Medulla oblongata (tissue), 1 donor: ENCODE results near the gene SLC12A8.
A peak's percentile ranks its signal among the peaks of the same experiment; 100 is the strongest.

Experiments
- DNase-seq: peaks from one replicate; pipeline ENCODE4 v3.0.0-alpha.2; 2015; ENCODE audit errors: extremely low spot score

SLC12A8 gene

DNA sequence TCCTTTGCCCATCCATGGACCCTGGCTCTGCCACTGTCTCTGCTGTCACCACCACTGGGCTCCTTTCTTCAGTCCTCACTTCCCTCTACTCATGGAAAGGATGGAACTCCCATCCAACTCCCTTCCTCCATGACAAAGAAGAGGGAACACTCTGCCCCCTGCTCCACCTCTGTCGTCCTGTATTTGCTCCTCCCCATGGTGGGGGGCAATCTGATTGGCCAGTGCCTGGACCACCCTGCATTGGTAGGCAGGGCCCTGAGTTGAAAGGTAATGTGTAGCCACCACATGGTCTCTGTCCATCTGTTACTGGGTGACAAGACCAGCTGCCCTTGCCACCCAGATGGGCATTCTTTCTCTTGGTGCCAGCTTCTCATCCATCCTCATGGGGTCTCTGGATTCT, 136.1 kb downstream of the SLC12A8 start:
- DNase-seq, result no peak

DNA sequence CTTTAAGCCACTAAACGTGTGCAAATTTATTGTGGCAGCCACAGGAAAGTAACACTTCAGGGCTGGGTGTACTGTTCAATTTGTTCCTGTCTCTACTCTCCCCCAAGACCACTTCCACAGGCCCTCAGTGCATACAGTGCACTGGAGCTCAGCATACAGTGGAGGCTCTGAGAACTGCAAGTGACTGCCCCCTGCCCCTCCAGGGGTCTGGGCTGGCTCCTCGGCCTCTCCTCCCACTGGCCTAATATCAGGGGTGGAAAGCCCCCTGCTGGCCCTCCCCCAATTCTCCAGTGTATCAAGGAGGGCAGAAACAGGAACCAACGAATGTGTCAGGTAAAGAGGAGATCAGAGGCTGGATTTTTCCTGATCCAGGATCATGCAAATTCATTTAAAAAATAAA, 136.8 kb downstream of the SLC12A8 start:
- DNase-seq, result no peak

DNA sequence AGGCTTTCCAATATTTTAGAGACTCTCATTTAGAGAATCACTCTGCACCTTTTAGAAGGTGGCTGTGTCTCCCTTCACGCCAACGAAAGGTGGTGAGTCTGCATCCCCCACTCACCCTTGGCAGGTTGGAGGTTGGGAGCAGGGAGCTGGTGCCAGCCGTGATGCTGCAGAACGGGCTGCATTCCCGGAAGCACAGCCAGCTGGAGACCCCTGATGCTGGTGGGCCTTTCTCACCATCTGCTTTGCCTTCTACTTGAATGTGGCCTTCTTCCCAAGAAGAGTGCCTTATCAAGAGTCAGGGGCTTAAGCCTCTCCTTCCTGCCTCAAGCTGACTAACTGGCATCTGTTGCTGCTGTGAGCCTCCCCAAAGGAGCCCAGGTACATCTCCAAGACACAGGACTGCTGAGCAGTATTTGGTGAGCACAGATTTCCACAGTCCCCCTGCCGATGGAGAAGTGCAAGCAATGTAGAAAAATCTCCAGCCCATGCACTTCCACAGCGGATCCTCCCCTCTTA, 139.1 kb downstream of the SLC12A8 start:
- no peak for DNase-seq

DNA sequence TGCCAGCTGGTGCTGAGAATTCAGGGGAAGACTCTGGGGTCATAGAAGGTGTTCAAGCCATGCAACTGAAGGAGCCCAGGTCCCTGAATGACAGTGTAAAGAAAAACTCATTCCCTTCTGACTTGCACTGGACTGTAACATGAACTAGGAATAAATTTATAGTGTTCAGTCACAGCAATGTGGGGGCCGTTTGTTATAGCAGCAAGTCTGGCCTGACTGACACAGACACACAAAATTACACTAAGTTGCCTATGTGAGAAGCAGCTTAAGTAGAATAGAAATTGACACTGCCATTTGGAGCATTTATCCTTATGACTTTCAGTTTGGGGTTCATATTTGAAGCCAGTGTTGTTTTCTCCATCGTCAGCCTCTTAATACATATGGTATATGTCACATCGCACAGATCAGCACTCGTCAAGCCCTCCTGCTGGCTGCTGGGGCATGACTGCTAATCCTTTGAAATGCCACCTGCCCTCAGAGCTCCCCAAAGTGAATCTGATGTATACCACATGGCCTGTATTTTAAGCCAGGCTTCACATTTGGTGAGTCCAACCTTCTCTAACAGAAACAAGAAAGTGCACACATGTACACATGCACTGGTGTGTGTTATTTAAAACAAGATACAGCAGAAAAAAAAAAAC, 139.7 kb downstream of the SLC12A8 start:
- DNase-seq, result no peak

DNA sequence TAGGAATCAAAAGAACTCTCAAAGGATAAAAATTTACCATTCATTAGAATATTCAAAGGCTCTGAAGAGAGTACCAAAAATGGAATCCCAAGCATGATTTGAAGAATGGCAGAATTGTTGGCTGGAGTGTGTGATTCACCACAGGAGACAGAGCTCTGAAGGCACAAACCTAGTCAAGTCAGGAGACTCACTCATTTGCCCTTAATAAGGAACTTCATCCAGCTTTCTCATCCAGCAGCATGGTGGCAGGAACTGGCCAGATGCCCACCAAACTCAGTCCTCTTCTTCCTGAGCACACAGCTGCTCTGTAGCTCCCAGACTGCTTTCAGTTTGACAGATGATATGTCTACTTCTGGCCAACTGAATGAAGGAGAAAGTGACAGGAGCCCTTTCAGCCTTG, 140.2 kb downstream of the SLC12A8 start:
- DNase-seq, result peak; percentile 27

DNA sequence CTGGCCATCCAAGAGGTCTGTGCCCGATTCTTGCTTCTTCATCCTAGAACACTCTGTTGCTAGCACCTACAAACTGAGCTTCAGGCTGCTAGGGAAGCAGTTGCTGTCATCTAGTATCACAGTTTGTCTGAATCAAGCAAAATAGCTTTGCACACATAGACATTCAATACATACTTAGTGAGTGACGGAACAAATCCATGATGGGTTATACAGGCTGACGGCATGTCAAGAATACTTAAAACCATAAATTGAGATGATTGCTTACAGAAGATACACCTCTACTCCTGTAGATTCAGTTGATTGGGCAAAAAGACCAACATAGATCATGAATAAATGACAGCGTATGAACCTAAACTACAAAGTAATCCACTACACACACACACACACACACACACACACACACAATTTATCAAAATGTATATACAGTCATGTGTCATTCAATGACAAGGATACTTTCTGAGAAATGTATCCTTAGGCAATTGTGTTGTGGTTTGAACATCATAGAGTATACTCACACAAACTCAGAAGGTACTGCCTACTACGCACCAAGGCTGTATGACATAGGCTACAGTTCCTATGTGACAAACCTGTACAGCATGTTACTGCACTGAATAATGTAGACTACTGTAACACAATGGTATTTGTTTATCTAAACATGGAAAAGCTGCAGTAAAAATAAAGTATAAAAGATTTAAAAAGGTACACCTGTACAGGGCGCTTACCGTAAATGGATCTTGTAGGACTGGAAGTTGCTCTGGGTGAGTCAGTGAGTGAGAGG, 142.4 kb downstream of the SLC12A8 start:
- DNase-seq, result no peak

DNA sequence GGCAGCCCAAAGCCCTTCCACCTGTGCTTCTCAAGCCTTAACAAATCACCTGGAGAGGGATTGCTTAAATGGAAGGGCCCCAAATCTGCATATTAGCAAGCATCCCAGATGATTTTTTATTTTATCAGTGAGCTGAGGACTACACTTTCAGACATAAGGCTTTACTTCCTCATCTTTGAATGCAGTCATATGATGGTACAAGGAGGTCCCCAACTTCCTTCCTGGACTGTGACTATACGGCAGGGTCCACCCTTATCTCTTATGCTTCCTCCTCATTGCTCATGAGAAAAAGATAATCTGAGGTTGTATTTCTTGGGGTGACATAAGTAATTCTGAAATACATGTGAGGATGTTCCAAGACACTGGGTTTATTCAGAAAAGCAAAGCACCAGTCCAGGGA, 143.1 kb downstream of the SLC12A8 start:
- peak; percentile 67 for DNase-seq

DNA sequence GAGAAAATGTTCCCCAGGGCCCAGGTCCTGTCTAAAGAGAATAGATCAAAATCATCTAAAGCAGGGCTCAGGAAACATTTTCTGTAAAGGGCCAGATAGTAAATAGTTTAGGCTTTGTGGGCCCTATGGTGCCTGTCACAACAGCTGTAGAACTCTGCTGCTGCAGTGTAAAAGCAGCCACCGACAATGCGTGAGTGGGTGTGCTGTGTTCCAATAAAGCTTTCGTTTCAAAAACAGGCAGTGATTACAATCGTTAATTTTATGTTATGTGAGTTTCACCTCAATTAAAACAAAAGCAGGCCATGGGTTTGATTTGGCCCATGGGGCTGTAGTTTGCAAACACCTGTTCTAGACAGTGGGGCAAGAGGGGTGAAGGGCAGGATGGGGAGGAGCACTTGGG, 144.3 kb downstream of the SLC12A8 start:
- DNase-seq, result no peak

DNA sequence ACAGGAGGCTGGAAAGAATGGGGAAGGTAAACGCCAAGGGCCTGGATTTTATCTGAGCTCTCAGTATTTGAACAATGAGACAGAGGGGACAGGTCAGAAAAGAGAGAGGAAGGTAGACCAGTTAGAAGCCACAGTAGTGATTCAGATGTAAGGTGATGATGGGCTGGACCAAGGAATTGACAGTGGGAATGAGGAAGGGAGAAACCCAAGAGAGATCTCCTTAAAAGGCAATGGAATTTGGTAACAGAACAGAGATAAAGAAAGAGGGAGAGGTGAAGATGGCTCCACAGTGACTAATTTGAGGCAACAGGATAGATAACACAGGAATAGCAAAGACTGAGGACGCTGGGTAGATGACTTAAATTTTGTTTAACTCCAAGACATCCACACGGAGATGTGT, 145.3 kb downstream of the SLC12A8 start:
- no peak for DNase-seq

DNA sequence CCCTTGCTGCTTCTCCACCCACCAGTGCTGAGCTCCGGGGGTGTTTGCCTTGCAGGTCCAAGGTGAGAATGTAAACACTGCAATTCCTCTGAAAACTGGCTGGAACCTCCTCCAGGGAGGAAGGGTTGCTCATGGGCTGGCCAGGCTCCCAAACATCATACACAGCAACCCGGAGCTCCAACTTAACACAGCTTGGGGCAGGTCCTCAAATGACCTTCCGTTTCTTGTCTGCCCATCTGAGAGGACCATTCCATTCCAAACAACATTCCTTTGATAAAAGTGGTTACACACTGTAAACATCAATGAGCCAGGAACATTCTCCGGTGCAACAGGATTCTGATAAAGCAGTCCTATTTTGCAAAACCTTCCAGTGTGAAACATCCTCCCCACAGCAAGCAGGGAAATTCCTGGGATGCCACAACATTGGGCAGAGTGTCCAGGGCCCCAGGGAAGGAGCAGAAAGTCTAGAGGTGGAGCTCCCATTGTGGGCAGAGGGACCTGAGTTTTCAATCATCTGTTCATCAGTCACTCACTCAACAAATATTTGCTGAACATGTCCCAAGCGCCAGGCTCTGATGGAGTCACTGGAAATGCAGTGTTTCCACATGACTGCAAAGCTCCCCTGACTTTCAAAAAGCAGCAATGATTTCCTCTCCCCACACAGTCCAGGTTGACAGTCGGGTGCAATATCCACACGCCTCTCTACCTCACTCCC, 149.5 kb downstream of the SLC12A8 start:
- DNase-seq, result no peak

DNA sequence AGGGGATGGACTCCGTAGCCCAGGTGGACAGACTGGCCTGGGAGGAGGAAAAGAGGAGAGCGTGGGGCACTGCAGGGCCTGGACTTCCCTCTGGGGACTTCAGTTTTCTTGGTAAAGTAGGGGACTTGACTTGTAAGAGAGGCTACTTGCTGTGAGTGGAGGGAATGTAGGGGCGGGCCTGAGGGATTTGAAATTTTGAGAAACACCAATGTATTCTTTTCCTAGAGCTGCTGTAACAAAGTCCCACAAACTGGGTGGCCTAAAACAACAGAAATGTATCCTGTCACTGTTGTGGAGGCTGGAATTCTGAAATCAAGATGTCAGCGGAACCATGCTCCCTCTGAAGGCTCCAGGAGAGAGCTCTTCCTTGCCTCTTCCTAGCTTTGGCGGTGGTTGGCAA, 150.9 kb downstream of the SLC12A8 start:
- no peak for DNase-seq

DNA sequence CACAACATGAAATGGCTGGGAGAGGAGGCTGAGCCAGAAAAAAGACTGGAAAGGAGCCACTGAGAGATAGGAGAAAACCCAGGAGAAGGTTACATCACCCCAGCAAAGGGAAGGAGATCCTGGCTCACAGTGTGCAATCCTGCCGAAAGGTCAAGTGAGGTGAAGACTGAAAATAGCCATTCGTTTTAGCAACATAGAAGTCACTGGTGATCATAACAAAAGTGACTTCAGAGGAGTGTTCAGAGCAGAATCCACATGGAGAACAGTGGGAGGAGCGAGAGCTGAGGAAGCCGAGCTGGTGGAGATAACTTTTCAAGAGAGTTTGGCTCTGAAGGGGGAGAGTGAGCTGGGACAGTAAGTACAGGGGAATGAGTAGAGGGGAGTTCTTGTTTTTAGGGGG, 151.4 kb downstream of the SLC12A8 start:
- no peak for DNase-seq

DNA sequence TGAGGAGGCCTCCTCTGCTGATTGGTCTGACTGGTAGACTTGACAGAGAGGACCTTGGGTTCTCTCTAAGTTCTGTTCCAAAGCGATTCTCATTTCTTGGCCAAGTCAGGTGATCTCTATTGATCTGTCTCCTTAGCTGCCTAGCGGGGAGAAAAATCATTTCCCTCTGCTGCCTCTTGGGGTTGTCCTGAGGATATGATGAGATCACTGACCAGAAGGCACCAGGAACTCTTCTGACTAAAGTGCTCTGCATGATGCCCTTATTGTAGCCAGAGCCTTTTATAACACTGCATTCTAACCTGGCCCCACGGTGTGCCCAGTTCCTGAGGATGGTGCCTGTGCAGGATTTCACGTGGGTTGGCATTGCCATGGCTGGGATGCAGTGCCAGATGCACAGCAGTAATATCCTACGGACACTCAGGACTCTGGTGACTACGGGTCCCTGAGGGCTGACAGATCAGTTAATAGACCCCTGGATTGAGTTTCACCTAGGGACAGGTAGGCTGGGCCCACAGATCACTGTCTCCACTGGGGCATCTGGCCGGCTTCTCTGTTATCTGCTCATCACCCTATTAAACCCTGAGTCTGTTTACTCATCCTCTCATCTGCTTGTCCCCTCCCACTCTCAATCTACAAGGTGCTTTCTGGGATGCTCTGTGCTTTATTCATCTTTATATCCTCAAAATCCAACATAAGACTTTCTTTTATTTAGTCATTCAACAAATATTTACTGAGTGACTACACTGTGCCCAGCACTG, 152.9 kb downstream of the SLC12A8 start:
- DNase-seq, result no peak

DNA sequence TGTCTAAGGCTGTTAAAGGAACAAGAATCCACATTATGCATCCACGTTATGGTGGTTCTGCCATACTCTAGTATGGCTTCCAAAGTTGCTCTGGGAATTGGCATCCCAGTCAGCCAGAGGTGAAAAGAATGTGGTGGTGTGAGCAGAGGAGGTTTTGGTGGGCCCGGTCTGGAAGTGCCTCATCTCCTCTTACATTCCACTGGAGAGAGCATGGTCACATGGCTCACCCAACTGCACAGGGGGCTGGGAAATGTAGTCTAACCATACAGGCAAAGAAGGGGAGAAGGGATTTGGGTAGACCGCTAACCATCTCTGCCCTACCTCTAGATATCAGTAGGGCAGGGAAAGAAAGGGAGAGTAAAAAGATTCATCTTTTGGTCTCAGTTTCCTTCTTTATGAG, 153.6 kb downstream of the SLC12A8 start:
- no peak for DNase-seq

DNA sequence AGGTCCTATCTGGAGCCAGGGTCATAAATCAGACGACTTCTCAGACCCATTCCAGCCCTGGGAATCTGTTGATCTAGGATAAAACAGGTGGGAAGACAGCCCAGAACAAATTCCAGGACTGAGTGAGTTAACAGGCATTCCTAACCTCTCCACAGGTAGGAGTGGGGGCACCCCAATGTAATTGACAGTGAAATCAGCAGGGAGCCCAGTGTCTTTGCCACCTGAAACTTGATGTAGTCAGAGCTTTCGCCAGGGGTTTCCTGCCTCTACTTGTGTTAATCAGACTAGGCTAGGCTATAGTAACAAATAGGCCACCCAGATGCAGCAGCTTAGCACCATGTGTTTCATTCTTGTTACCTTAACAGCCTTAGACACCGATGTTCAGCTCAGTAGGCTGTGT, 154.0 kb downstream of the SLC12A8 start:
- no peak for DNase-seq

DNA sequence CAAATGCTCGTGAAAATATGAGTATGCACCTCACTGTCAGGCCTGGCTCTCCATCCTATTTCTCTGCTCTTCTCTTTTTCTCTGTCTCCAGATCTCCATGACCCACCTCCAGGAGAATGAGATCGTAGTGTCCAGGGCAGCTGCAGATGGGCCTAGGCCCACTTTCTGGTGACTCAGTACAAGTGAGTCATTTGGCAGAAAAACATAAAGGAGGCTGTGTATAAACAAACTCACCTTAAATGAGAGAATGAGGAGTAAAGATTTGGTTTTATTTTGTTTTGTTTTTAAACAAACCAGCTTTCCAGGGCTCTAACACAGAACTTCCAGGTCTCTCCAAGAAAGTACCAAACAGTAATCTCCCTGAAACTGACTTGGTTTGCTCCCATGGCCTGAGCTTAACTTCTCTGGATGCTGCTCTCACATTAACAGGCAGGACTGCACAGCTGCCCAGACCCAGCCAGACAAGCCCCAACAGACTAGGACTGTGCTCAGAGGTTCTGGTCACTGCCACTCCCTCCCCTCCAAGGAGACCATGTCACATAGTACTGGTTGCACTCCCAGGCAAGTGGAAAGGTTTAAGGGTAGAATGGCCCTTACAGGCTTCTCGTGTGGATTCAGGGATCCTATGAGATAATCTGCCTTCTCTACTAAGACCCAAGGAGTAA, 155.2 kb downstream of the SLC12A8 start:
- DNase-seq, result no peak

DNA sequence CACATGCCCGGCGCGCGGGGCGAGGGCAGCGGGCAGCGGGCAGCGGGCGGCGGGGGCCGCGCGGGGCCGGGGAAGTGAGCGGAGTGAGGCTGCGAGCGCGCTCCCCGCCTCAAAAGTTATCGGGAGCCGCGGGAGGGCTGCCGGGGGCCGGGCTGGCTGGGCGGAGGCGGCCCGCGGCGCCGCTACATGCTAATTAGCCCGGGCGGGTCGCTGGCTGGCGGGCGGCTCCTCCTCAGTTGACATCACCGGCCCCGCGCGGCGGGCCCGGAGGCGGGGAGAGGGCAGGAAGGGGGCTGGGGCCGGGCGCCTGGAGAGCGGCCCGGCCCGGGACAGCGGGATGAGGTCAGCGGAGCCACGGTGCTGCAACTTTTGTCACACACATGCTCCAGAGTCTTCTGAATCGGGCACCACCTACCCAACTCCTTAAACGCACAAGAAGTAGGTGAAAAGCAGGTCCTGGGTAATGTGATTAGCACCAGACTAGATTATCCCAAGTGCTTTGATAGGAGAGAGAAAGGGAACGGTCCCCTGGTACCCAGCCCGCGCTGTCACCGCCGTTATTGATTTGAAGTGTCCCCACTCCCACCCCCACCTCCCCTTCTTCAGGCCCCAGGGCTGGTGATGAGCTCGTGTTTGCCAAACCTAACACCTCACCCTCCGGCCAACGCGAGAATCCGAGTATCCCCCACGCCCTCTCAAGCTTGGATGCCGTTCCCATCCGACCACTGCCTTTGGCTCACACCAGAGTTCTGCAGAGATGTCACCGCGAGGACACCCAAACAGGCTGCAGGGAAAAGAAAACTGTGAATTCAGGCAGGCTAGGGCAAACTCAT, 156.4 kb downstream of the SLC12A8 start, which contains the start of gene HEG1:
TSS of gene HEG1 (minus strand) at position 85 of the 833 bp plus-strand sequence. CDS start 107 bp downstream, outside the sequence.
- peak; percentile 92 for DNase-seq

DNA sequence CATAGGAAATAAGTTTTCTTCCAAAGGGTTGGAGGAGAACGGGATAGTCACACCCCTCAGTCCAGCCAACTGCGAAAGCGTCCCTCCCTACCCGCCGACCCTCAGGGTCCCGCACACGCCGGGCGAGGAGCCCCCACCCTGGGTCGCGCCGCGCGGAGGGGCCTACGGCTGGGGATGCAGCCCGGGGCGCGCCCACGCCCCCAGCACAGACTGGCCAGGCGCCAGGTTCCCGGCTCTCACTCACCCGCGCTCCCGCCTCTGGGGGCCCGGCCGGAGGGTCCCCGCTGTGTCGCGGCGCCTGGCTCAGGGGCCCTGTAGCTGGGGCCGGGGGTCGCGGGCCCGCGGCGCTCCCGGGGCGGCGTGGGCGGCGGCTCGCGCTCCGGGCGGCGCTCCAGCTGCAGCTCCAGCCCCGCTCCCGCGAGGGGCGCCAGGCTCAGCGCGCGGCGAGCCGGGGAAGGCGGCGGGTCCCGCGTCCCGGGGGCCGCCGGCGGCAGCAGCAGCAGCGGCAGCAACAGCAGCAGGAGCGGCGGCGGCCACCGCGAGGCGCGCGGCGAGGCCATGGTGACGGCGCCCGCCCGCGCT, 157.1 kb downstream of the SLC12A8 start:
- no peak for DNase-seq

DNA sequence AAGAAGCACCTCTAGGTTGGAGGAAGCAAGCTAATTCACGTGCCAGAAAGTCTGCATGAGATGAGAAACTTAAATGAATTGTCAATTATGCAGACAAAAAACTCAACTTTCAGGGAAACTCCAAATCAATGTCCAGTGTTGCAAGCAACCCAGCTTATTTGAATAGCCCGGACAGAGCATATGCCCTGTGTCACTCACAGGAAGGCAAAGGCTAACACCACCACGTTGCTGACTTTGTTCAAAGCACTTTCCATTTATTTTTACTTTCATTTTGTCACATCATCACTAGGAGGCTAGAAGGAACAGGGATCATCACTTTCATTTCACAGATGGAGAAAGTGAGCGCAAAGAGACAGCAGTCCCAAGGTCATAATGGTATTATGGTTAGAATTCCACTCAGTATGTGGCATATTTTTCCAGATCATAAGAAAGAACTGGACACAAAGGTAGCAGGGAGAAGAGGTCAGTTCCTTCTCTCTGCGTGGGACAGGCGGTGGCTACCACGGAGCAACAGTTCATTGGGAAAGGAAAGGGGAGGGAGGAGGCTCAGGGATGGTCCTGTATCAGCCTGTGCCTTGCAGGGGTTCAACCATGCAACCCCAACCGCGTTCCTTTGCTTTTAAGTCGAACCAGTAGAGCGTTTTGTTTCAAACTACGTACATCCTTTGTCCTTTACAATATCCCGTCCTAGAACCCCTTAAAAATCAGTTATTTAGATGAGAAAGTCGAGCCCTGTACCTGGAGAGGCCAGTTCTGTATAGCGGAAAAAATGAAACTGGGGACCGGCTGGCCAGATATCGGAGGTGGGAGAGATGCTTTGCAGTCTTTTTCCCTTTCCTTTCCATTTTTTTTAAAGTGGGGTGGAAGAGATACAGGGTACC, 157.9 kb downstream of the SLC12A8 start:
- DNase-seq, result peak; percentile 78
